Natural killer cell (primary cell): ENCODE results near the gene UMPS. TPM values are rescaled to one million over a fixed set of nuclear protein-coding genes. Genes with fewer than 3 reads are reported as not detected.

Experiments
- ATAC-seq, 3 donors: fragments of 150-1000 bp in 2 of 3; fragments of 200-7000 bp in 1 of 3; cut with Tn5 transposase; 1 replicate in 1 of 3; 2 replicates in 2 of 3; pipeline ENCODE4 v1.10.0; 2021; ENCODE audit warnings: mild to moderate bottlenecking in 2 of 3, moderate library complexity in 2 of 3
- DNase-seq, 2 donors: peaks; one replicate each; pipeline versions ENCODE4 v3.0.0 to v3.0.0-alpha.2; 2013 to 2021; ENCODE audit warnings: mixed read lengths in 1 of 2
- H3K27ac ChIP-seq: one replicate; pipeline ENCODE4 v1.5.1; 2013; ENCODE audit warnings: mild to moderate bottlenecking, low read length
- H3K27me3 ChIP-seq: one replicate; pipeline ENCODE4 v1.6.1; 2013; ENCODE audit warnings: low read length; ENCODE audit not compliant: control insufficient read depth, insufficient read depth
- H3K36me3 ChIP-seq: one replicate; pipeline ENCODE4 v1.6.1; 2013; ENCODE audit warnings: low read length; ENCODE audit not compliant: control insufficient read depth, insufficient read depth
- H3K4me1 ChIP-seq: one replicate; pipeline ENCODE4 v1.6.1; 2013; ENCODE audit warnings: low read length; ENCODE audit not compliant: control insufficient read depth, insufficient read depth
- H3K4me3 ChIP-seq: one replicate; pipeline ENCODE4 v1.5.1; 2013; ENCODE audit warnings: low read length
- H3K9me3 ChIP-seq: one replicate; pipeline ENCODE4 v1.6.1; 2013; ENCODE audit warnings: low read length; ENCODE audit not compliant: control insufficient read depth, insufficient read depth
- H3K27ac Mint-ChIP-seq, 2 donors: one replicate each; pipeline ENCODE4 v1.8.0; 2022; ENCODE audit warnings: mild to moderate bottlenecking in 2 of 2, mixed read lengths in 2 of 2, moderate library complexity in 1 of 2
- H3K27me3 Mint-ChIP-seq, 2 donors: one replicate each; pipeline ENCODE4 v1.8.0; 2022; ENCODE audit warnings: low read depth in 2 of 2, mixed read lengths in 2 of 2
- H3K36me3 Mint-ChIP-seq: one replicate; pipeline ENCODE4 v1.8.0; 2022; ENCODE audit warnings: mixed read lengths
- H3K4me1 Mint-ChIP-seq, 2 donors: one replicate each; pipeline ENCODE4 v1.8.0; 2022; ENCODE audit warnings: mixed read lengths in 2 of 2
- H3K4me3 Mint-ChIP-seq: one replicate; pipeline ENCODE4 v1.8.0; 2022; ENCODE audit warnings: mild to moderate bottlenecking, moderate library complexity, mixed read lengths
- H3K9me3 Mint-ChIP-seq, 2 donors: one replicate each; pipeline ENCODE4 v1.8.0; 2022; ENCODE audit warnings: mixed read lengths in 2 of 2
- WGBS: methylation state at CpG from one replicate; pipeline ENCODE4 v1.1.7; 2013; ENCODE audit warnings: missing lambda C conversion rate; ENCODE audit not compliant: insufficient coverage; 5-methylcytosine and 5-hydroxymethylcytosine counted together
- intact Hi-C: fragments of 100-400 bp; cut with micrococcal nuclease; formaldehyde crosslinking; loops from one replicate; pipeline ENCODE4 v1.14.2; 2022
- total RNA-seq, 4 donors: library from RNA; stranded (reverse); fragments of 120-200 nt in 1 of 4; gene quantifications; one replicate each; pipeline versions ENCODE4 v1.2.3 to v1.2.4, GENCODE V29; 2013 to 2022
- TF ChIP-seq, protein P1 (sequence below): fragments of 200-600 bp; IDR thresholded peaks from one replicate; pipeline ENCODE4 v1.8.0; 2022; ENCODE audit warnings: antibody characterized with exemption

Gene UMPS
- total RNA-seq, 3 donors from 2014 or later (not counting 1 experiment from before 2014, with no cell fraction given) = 9.1 to 21.2 (median 12.2) TPM

DNA sequence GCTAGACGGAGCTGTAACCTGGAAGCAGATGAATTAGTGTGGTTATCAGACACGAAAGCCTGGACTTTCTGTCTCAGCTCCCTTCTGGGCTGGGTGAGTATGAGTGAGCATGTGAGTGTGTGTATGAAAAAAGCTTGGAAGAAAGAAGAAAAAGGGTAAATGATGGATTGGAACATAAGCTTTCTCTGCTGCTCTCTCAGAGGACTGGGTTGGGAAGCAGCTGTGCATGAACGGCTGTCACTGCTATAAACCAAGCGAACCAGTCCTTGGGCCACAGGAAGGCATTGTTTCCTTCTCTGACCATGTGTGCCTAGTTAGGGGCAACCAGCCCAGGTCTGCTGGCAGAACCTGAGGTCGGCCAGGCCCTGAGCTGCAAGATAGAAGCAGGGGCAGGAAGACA lies 37.0 kb downstream of the UMPS start:
- no peak overlapping the region for H3K27ac Mint-ChIP-seq
- intact Hi-C loops = loop anchor here (10.0 kb wide), 1 partner anchor 668 kb away; no protein-coding TSS in a partner anchor
- DNase-seq (no peak), ATAC-seq (no peak)
- Histone ChIP-seq H3K27ac (no peak overlapping the region), H3K27me3 (no peaks in the 10 kb centered on the region), H3K36me3 (no peaks in the 10 kb centered on the region), H3K9me3 (no peaks in the 10 kb centered on the region), H3K4me3 (no peak overlapping the region), H3K4me1 (no peaks in the 10 kb centered on the region)
- no peak overlapping the region for H3K4me3 Mint-ChIP-seq
- H3K27me3 Mint-ChIP-seq = peaks cover 9 to 10% of the 10 kb centered on the region in 2 donors
- H3K4me1 Mint-ChIP-seq = peaks cover 0 to 5% of the 10 kb centered on the region in 2 donors
- TF ChIP-seq, protein P1, sequence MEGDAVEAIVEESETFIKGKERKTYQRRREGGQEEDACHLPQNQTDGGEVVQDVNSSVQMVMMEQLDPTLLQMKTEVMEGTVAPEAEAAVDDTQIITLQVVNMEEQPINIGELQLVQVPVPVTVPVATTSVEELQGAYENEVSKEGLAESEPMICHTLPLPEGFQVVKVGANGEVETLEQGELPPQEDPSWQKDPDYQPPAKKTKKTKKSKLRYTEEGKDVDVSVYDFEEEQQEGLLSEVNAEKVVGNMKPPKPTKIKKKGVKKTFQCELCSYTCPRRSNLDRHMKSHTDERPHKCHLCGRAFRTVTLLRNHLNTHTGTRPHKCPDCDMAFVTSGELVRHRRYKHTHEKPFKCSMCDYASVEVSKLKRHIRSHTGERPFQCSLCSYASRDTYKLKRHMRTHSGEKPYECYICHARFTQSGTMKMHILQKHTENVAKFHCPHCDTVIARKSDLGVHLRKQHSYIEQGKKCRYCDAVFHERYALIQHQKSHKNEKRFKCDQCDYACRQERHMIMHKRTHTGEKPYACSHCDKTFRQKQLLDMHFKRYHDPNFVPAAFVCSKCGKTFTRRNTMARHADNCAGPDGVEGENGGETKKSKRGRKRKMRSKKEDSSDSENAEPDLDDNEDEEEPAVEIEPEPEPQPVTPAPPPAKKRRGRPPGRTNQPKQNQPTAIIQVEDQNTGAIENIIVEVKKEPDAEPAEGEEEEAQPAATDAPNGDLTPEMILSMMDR = no peak
- 86% methylated on average over 5 of the region's 5 CpGs for WGBS
- H3K9me3 Mint-ChIP-seq = no peaks in the 10 kb centered on the region
- H3K36me3 Mint-ChIP-seq = no peaks in the 10 kb centered on the region

DNA sequence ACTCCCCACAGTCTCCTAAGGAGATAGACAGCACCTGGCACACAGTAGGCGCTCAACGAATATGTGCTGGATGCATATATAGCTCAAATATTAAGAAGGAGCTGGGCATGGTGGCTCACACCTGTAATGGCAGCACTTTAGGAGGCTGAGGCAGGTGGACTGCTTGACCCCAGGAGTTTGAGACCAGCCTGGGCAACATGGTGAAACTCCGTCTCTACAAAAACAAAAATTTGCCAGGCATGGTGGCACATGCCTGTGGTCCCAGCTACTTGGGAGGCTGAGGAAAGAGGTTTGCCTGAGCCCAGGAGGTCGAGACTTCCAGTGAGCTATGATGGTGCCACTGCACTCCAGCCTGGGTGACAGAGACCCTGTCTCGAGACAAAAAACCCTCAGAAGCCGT lies 37.4 kb downstream of the UMPS start:
- 83% methylated on average over 6 of the region's 6 CpGs for whole genome bisulfite sequencing
- no peak overlapping the region for H3K4me3 ChIP-seq
- intact Hi-C loops = loop anchor here (10.0 kb wide), 1 partner anchor 667 kb away; no protein-coding TSS in a partner anchor
- Mint-ChIP-seq H3K27ac (no peak overlapping the region), H3K4me1 (peaks cover 0 to 5% of the 10 kb centered on the region in 2 donors), H3K9me3 (no peaks in the 10 kb centered on the region), H3K36me3 (no peaks in the 10 kb centered on the region), H3K4me3 (no peak overlapping the region), H3K27me3 (peaks cover 9 to 15% of the 10 kb centered on the region in 2 donors)
- H3K27me3 ChIP-seq = no peaks in the 10 kb centered on the region
- ATAC-seq = no peak
- no peak for DNase-seq
- no peaks in the 10 kb centered on the region for H3K9me3 ChIP-seq
- H3K4me1 ChIP-seq = no peaks in the 10 kb centered on the region
- TF ChIP-seq, protein P1 = no peak
- H3K36me3 ChIP-seq = no peaks in the 10 kb centered on the region
- H3K27ac ChIP-seq = no peak overlapping the region

DNA sequence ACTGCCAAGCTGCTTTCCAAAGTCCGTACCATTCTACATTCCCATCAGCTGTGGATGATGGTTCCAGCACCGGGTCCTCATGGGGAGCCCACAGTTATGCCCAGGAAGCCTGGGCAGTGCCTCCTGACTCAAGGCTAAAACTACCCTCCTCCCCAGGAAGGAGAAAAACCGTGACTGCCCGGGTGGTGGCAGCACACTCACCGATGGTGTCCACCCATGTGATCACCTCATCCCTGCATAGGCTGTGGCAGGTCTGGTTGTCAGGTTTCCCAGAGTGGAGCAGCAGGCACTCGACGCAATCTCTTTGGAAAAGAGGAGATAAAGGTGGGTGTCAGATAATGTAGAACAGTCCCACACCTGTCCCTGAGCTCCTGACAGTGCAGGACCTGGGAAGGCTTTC lies 38.6 kb downstream of the UMPS start:
- DNase-seq = peak in 1 of 2 donors; percentile 18
- no peaks in the 10 kb centered on the region for H3K36me3 ChIP-seq
- TF ChIP-seq, protein P1 = no peak
- no peak overlapping the region for H3K4me3 Mint-ChIP-seq
- WGBS = 49% methylated on average over 7 of the region's 7 CpGs
- H3K9me3 ChIP-seq = no peaks in the 10 kb centered on the region
- H3K4me3 ChIP-seq = no peak overlapping the region
- peak in 2 of 3 donors; percentile 46 to 53 for ATAC-seq
- H3K4me1 ChIP-seq = no peaks in the 10 kb centered on the region
- no peak overlapping the region for H3K27ac ChIP-seq
- intact Hi-C loops = loop anchor here (10.0 kb wide), 1 partner anchor 666 kb away; no protein-coding TSS in a partner anchor
- H3K27ac Mint-ChIP-seq = no peak overlapping the region
- no peaks in the 10 kb centered on the region for H3K27me3 ChIP-seq
- no peaks in the 10 kb centered on the region for H3K36me3 Mint-ChIP-seq
- no peaks in the 10 kb centered on the region for H3K9me3 Mint-ChIP-seq
- H3K4me1 Mint-ChIP-seq = peaks cover 0 to 5% of the 10 kb centered on the region in 2 donors
- H3K27me3 Mint-ChIP-seq = peaks cover 9 to 16% of the 10 kb centered on the region in 2 donors

DNA sequence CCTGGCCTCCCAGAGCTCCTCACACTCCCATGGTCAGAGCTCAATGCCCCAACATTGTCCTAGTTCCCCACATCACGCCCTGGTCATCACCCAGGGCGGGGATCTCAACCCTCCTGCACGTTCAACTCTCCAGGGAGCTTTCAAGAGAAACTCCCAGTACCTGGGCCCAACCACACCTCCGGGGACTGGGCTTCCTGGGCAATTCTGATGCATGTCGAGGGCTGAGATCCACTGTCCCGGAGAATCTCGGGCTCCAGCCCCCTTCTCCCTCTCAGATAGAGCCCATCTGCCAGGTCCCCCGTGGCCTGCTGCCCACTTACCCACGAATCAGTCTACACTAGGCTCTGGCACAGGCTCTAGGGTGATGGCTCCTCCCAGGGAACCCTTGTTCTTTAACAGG lies 39.2 kb downstream of the UMPS start:
- H3K4me3 Mint-ChIP-seq = no peak overlapping the region
- intact Hi-C loops = loop anchor here (10.0 kb wide), 1 partner anchor 665 kb away; no protein-coding TSS in a partner anchor
- TF ChIP-seq, protein P1 = no peak
- no peak for ATAC-seq
- H3K27ac Mint-ChIP-seq = no peak overlapping the region
- H3K27me3 Mint-ChIP-seq = peaks cover 9 to 16% of the 10 kb centered on the region in 2 donors
- H3K36me3 Mint-ChIP-seq = no peaks in the 10 kb centered on the region
- WGBS = 71% methylated on average over 9 of the region's 9 CpGs
- no peaks in the 10 kb centered on the region for H3K9me3 Mint-ChIP-seq
- no peaks in the 10 kb centered on the region for H3K9me3 ChIP-seq
- H3K27me3 ChIP-seq = no peaks in the 10 kb centered on the region
- H3K36me3 ChIP-seq = no peaks in the 10 kb centered on the region
- no peaks in the 10 kb centered on the region for H3K4me1 ChIP-seq
- H3K27ac ChIP-seq = no peak overlapping the region
- H3K4me3 ChIP-seq = no peak overlapping the region
- no peak for DNase-seq
- H3K4me1 Mint-ChIP-seq = peaks cover 0 to 5% of the 10 kb centered on the region in 2 donors
